OCI-M2 (cell line): ENCODE results near the gene ZNF525.
"Not testable (repeated sequence)": the region's sequence is repeated elsewhere in the genome, so short reads cannot be mapped to it uniquely, and the experiment has no call there.

ENCODE experiments used
- DNase-seq: peaks from one replicate; lab custom pipeline; 2025; ENCODE audit not compliant: unreplicated experiment; lab: John Stamatoyannopoulos, UW

ZNF525 gene

GRCh38 chr19:53395840-53396524, 30.5 kb downstream of the ZNF525 start:
- not testable (repeated sequence) for DNase-seq

- no peak for DNase-seq
These were observed 31.0 kb downstream of the ZNF525 start for GRCh38 chr19:53396525-53396868.

DNA sequence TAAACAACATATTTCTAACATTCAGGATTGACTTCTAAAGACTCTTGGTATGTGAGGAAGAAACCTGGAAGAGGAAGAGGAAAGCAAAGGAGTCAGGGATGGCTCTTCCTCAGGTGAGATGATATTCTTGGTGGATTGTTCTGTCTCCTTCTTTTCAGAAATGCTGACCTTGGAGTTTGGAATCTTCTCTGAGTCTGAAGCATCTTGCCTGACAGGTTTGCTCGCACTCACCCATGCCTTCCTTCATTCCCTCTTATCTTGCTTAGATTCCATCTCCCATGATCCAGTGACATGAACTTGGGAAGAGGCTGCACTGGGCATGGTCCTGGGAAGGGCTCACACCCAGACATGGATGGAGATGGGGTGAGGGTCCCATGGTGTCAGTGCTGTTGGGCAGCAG, 32.4 kb downstream of the ZNF525 start:
- not testable (repeated sequence) for DNase-seq

- no peak for DNase-seq
These were observed 44.1 kb downstream of the ZNF525 start for GRCh38 chr19:53409505-53410204.

- not testable (repeated sequence) for DNase-seq
These were observed 55.2 kb downstream of the ZNF525 start for GRCh38 chr19:53420520-53421315.

DNA sequence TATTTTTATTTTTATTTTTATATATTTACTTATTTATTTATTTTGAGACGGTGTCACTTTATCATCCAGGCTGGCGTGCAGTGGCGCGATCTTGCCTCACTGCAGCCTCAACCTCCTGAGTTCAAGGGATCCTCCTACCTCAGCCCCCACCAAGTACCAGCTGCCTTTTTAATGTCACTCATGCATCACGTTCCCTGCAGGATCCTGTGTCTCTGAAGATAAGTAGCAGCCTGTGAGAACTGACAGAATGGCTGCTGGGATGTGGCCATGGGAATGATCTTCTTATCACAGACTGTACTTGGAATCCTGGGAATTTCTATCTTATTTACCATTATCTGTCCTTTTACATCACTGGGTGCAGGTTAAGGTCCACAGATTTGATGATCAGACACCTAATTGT, 57.0 kb downstream of the ZNF525 start:
- no peak for DNase-seq

- not testable (repeated sequence) for DNase-seq
These were observed 57.6 kb downstream of the ZNF525 start for GRCh38 chr19:53423074-53423473.

DNA sequence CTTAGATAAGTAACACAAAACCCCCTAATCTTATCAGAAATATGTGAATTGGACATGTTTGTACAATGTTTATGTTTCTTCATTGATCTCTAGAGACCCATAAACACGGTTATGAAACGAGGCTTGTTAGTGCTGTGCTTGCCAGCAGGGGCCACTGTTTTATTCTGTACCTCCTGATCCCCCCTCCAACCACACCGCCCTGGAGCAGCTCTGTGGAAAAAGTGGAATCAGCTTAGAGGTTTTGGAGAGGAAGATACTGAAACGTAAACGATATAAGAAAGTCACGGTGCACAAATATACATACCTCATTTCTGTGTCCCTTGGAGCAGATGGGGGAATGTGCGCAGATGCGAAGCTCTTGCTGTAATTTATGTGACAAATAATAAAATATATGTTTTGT, 58.2 kb downstream of the ZNF525 start:
- not testable (repeated sequence) for DNase-seq

DNA sequence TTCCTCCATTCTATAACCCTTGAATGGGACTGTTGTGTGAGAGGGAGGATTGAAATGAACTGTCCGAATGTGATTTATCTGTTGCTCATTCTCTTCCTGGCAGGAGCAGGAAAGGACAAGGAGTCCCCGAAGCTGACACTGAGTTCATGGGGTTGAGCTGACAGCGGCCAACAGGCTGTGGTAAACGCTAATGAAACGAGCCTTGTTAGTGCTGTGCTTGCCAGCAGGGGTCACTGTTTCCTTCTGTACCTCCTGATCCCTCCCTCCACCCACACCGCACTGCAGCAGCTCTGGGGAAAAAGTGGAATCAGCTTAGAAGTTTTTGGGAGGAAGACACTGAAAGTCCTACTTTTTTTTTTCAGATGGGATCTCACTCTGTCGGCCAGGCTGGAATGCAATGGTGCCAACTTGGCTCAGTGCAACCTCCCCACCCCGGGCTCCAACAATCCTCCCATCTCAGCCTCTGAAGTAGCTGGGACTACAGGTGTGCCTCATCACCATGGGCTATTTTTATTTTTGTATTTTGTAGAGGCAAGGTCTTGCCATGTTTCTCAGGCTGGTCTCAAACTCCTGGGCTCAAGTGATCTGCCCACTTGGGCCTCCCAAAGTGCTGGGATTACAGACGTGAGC, 59.6 kb downstream of the ZNF525 start:
- DNase-seq, result no peak

- peak; percentile 10 for DNase-seq
These were observed 66.0 kb downstream of the ZNF525 start, which contains the start of gene ZNF761 for GRCh38 chr19:53431399-53432087. ZNF761 (plus strand) TSS chr19:53431984; CDS start chr19:53447269, 15,285 bp downstream.

- no peak for DNase-seq
These were observed 66.7 kb downstream of the ZNF525 start for GRCh38 chr19:53432088-53432661.
